ENCODE data around the gene PLXDC2.

GRCh38 chr10:19985745-19986144 is 169.5 kb downstream of the PLXDC2 start:
- no peak for TF ChIP-seq CTCF (IDR thresholded peaks at IDR 0.05)
- no peak for TF ChIP-seq POLR2AphosphoS5 (IDR thresholded peaks at IDR 0.05)
- no peak for TF ChIP-seq EP300 (IDR thresholded peaks at IDR 0.05)
- no peak for TF ChIP-seq POLR2A (IDR thresholded peaks at IDR 0.05)
